ENCODE measurements around the gene NR4A1.

The NR4A1 gene

DNA sequence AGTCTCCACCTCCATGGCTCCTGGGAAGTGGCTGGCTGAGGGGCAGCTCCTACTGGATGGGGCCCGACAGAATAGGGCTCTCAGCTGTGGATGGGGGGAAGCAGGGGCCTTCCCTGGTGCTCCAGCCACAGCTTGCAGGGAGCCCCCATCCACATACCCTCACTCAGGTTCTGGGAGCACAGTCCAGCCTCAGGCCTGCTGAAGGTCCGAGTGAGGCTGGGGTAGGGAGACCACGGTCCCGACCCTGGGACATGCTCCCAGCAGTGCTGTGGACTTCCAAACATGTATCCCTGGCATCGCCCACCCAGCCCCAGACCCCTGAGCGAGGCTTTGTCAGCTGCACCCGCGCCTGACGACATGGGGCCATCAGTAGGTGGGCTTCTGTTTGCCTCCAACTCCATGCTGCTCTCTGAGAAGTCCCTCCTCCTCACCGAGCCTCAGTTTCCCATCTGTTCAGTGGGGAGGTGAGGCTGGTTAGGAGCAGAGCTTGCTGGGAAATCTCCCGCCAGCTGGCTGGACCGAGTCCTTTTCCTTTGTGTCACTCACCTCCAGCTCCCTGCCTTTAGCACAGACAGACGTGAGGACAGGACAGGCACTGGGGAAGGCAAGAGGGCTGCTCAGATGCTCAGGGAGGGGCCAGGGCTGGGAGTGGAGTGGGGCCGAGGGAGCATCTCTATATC, 9.4 kb downstream of the NR4A1 start:
- peak; percentile 3 for ATAC-seq
- TF ChIP-seq CSDC2 (CRISPR knock-in tag; IDR thresholded peaks at IDR 0.05) (no peak), GLIS3 (CRISPR knock-in tag; IDR thresholded peaks at IDR 0.05) (no peak), RARB (CRISPR knock-in tag; IDR thresholded peaks at IDR 0.05) (no peak), PPARA (CRISPR knock-in tag; IDR thresholded peaks at IDR 0.05; ENCODE audit: borderline replicate concordance) (no peak), TCF4 (CRISPR knock-in tag; IDR thresholded peaks at IDR 0.05; ENCODE audit: borderline replicate concordance) (no peak), ZNF565 (CRISPR knock-in tag; conservative IDR thresholded peaks at IDR 0.05; ENCODE audit: low read depth) (no peak), ZNF70 (CRISPR knock-in tag; IDR thresholded peaks at IDR 0.05) (no peak), ISL1 (CRISPR knock-in tag; IDR thresholded peaks at IDR 0.05) (no peak), ZFP3 (CRISPR knock-in tag; IDR thresholded peaks at IDR 0.05) (no peak), BACH2 (CRISPR knock-in tag; IDR thresholded peaks at IDR 0.05; ENCODE audit: borderline replicate concordance) (no peak), SNAI2 (CRISPR knock-in tag; IDR thresholded peaks at IDR 0.05) (no peak), POU6F1 (CRISPR knock-in tag; IDR thresholded peaks at IDR 0.05; ENCODE audit: borderline replicate concordance, low read depth) (no peak), OSR1 (CRISPR knock-in tag; IDR thresholded peaks at IDR 0.05) (no peak), TSHZ2 (CRISPR knock-in tag; IDR thresholded peaks at IDR 0.05) (no peak)
- TF ChIP-seq, protein P1, sequence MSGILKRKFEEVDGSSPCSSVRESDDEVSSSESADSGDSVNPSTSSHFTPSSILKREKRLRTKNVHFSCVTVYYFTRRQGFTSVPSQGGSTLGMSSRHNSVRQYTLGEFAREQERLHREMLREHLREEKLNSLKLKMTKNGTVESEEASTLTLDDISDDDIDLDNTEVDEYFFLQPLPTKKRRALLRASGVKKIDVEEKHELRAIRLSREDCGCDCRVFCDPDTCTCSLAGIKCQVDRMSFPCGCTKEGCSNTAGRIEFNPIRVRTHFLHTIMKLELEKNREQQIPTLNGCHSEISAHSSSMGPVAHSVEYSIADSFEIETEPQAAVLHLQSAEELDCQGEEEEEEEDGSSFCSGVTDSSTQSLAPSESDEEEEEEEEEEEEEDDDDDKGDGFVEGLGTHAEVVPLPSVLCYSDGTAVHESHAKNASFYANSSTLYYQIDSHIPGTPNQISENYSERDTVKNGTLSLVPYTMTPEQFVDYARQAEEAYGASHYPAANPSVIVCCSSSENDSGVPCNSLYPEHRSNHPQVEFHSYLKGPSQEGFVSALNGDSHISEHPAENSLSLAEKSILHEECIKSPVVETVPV (CRISPR knock-in tag; IDR thresholded peaks at IDR 0.05): no peak
- TF ChIP-seq, protein P2, sequence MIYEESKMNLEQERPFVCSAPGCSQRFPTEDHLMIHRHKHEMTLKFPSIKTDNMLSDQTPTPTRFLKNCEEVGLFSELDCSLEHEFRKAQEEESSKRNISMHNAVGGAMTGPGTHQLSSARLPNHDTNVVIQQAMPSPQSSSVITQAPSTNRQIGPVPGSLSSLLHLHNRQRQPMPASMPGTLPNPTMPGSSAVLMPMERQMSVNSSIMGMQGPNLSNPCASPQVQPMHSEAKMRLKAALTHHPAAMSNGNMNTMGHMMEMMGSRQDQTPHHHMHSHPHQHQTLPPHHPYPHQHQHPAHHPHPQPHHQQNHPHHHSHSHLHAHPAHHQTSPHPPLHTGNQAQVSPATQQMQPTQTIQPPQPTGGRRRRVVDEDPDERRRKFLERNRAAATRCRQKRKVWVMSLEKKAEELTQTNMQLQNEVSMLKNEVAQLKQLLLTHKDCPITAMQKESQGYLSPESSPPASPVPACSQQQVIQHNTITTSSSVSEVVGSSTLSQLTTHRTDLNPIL (CRISPR knock-in tag; IDR thresholded peaks at IDR 0.05; ENCODE audit: low read depth): no peak

DNA sequence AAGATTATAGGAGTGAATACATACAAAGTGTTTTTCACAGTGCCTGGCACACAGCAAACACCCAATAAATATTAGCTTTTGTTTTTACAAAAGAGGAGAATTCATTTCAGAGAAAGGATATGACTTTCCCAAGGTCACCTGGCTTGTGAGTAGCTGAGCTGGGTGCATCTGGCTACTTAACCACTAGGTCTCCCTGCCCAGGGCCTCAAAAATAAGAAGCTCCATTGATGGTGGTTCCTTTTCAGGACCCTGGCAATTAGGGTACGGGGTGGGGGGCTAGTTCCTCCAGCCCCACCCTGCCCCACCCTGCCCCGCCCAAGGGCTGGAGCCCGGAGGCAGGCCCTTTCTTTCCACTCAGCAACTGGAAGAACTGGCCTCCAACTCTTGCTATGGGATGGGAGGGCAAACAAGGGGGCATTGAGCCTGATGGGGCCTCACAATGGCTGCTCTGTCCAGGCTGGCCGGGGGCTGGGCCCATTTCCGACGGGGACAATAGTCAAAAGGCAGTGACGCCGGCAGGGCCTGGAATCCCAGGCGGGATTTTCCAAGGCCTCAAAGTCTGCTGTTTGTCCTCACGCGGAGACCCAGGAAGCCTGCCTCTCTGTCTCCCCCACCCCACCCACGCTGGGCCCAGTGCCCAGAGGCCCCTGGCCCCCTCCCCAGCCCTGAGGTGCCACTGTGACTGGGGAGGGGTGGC, 10.4 kb downstream of the NR4A1 start:
- no peak; the same call in 1 of the 3 replicates for ATAC-seq
- no peak for TF ChIP-seq RARB (CRISPR knock-in tag; IDR thresholded peaks at IDR 0.05)
- no peak for TF ChIP-seq ARNTL (CRISPR knock-in tag; IDR thresholded peaks at IDR 0.05; ENCODE audit: borderline replicate concordance, low read depth)
- TF ChIP-seq ZNF8 (CRISPR knock-in tag; IDR thresholded peaks at IDR 0.05): no peak
- no peak for TF ChIP-seq ISL1 (CRISPR knock-in tag; IDR thresholded peaks at IDR 0.05)
- TF ChIP-seq TCF4 (CRISPR knock-in tag; IDR thresholded peaks at IDR 0.05; ENCODE audit: borderline replicate concordance): no peak
- TF ChIP-seq ZC3H10 (CRISPR knock-in tag; IDR thresholded peaks at IDR 0.05): no peak
- TF ChIP-seq ESRRG (CRISPR knock-in tag; IDR thresholded peaks at IDR 0.05): no peak
- TF ChIP-seq PPARA (CRISPR knock-in tag; IDR thresholded peaks at IDR 0.05; ENCODE audit: borderline replicate concordance): no peak
- TF ChIP-seq POU6F1 (CRISPR knock-in tag; IDR thresholded peaks at IDR 0.05; ENCODE audit: borderline replicate concordance, low read depth): no peak
- TF ChIP-seq TOX (CRISPR knock-in tag; IDR thresholded peaks at IDR 0.05; ENCODE audit: borderline replicate concordance): no peak
- no peak for TF ChIP-seq BACH2 (CRISPR knock-in tag; IDR thresholded peaks at IDR 0.05; ENCODE audit: borderline replicate concordance)
- no peak for TF ChIP-seq TSHZ2 (CRISPR knock-in tag; IDR thresholded peaks at IDR 0.05)
- TF ChIP-seq, protein P3, sequence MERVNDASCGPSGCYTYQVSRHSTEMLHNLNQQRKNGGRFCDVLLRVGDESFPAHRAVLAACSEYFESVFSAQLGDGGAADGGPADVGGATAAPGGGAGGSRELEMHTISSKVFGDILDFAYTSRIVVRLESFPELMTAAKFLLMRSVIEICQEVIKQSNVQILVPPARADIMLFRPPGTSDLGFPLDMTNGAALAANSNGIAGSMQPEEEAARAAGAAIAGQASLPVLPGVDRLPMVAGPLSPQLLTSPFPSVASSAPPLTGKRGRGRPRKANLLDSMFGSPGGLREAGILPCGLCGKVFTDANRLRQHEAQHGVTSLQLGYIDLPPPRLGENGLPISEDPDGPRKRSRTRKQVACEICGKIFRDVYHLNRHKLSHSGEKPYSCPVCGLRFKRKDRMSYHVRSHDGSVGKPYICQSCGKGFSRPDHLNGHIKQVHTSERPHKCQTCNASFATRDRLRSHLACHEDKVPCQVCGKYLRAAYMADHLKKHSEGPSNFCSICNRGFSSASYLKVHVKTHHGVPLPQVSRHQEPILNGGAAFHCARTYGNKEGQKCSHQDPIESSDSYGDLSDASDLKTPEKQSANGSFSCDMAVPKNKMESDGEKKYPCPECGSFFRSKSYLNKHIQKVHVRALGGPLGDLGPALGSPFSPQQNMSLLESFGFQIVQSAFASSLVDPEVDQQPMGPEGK (CRISPR knock-in tag; IDR thresholded peaks at IDR 0.05; ENCODE audit: borderline replicate concordance): no peak
- TF ChIP-seq ZFP30 (CRISPR knock-in tag; IDR thresholded peaks at IDR 0.05): no peak
